Measurements from ENCODE around the gene PGRMC1. TPM values are rescaled to one million over a fixed set of nuclear protein-coding genes. Genes with fewer than 3 reads are reported as not detected.
"Not testable (repeated sequence)": the region's sequence is repeated elsewhere in the genome, so short reads cannot be mapped to it uniquely, and the experiment has no call there.

The PGRMC1 gene
- polyA plus RNA-seq (2014; cell fraction: cytosol; rRNA removed), result 168 TPM in 2 replicates
- 66.1 and 71.1 TPM in 2 replicates for polyA plus RNA-seq (2014; cell fraction: nucleus; rRNA removed)

DNA sequence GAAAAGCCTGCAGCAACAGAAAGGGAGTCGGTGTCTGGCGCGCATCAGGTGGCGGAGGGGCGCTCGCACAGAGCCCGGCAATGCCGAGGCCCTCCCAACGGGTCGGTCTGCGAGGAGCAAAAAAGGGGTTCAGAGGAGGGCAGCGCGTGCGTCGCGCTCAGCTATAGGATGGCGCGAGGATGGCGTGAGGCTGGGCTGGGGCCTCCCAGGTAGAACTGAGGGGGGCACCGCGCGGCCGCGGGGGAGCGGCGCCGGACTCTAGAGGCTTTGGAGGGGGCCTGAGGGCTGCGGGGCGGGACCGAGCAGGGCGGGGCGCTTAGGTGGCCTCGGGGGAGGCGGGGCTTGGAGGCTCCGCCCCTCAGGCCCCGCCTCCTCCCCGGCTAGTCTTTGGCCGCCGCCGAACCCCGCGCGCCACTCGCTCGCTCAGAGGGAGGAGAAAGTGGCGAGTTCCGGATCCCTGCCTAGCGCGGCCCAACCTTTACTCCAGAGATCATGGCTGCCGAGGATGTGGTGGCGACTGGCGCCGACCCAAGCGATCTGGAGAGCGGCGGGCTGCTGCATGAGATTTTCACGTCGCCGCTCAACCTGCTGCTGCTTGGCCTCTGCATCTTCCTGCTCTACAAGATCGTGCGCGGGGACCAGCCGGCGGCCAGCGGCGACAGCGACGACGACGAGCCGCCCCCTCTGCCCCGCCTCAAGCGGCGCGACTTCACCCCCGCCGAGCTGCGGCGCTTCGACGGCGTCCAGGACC, at the start of gene PGRMC1:
Gene PGRMC1 (plus strand): TSS at position 414 of the 751 bp plus-strand sequence. CDS start 79 bp downstream, at position 493.
- DNase-seq (ENCODE audit: low spot score), result peak; percentile 70

DNA sequence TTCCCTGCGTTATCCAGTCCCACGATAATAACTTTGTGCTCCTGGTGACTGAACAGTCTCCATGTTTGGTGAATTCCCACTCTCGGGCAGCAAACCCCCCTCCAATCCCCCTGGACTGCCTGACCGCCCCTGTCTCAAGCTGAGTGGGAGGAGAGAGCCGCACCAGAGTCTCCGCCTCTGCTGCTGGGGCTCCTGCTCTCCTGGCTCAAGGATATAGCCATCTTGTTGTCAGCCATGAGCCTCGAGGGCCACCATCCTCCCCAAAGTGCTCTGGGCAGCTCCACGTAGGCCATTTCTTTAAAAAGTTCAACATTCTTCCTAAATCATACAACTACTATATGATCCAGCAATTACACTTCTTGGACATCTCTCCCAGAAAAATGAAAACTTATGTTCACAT, 49.3 kb upstream of the PGRMC1 start:
- no peak for DNase-seq (ENCODE audit: low spot score)

DNA sequence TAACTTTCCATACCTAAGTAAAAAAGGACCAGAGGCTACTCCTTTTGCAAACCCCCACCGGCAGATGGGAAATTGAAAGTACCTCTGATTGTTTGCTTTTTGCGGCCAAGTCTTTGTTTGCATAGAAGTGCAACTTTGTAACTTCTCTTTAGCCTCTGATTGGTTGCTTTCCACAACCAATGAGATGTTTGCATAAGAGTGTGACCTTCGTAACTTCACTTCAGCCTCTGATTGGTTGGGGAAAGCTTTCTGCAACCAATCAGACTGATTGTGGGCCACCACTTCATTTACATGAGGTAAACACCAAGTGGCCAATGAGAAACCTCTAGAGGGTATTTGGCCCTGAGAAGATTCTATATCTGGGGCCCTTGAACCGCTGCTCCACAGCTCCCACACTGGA, 48.8 kb upstream of the PGRMC1 start:
- no peak for DNase-seq (ENCODE audit: low spot score)

DNA sequence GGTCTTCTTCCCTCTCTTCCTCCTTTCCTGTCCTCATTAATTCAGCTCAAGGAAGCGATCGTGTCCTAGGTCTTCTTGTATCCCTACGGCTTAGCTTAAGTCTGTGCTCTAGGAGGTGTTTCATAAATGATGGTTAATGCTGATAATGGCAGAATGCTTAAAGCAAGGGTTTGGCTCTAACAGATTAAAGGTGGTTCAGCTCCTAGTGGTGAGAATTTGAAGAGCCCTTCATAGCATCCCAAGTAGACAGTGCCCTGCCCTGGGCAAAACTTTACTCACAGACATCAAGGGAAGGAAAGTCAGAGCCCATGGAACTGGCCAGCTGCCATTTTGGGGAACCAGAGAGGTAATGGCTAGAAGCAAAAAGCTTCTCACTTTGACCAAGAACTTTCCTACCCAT, 47.0 kb upstream of the PGRMC1 start:
- no peak for DNase-seq (ENCODE audit: low spot score)

DNA sequence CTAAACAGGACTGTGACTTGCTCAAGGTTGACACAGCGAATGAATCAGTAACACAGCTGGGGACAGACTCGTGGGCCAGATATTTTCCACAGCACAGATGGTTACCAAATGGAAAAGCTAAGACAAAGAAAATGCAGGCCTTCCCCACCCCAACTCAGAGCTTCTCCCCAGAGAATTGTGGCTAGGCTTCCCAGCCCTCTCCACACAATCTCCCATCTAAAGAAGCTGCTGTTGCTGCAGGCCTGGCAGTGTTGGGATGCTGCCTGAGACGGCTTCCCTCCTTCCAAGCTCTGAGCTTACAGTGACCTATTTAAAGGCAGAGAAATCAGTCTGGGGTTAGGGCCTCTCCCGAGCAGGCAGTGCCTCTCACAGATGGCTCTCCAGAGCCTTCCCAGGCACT, 46.5 kb upstream of the PGRMC1 start:
- DNase-seq (ENCODE audit: low spot score), result no peak

DNA sequence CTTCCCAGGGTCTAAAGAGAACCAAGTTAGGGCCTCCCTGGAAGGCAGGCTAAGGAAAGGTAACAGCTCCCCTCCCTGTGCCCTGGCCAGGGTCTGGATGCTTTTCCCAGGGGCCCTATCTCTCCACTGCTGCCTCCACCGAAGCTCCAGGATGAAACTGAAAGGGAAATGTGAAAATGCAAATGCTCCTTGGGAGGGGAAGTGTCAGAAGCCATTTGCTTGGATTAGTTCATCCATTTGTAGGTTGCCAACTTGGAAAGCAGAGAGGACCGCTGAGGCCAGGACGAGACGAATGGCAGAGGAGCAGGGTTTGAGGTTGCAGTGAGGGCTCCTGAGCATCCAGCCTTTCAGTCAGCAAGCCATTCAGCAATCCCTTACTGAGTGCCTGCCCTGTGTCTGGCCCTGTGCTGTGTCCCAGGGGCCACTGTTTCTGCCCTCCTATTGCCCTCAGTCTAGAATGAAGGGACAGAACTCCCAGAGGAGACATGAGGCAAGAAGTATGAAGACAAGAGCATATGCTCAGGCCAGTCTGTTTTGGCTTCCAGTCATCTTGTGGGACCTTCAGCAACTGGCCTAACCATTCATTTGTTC, 45.9 kb upstream of the PGRMC1 start:
- no peak for DNase-seq (ENCODE audit: low spot score)

DNA sequence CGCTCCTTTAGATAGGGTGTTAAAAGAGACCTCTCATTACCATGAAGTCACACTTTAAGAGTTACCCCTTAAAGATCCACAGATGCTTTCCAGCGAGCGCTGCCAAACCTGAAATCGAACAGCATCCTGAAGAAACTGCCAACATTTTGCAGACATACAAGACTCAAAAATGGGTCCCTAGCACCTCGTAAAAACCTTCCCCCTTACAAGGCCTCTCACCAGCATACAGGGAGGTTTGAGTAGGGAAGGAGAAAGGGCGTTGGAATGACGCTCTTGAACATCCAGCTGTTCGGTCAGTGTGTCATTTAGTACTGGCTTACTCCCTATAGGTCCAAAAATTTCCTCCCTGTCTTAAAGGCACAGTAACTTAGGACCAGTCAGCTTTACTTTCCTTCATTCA, 45.3 kb upstream of the PGRMC1 start:
- DNase-seq (ENCODE audit: low spot score), result no peak

DNA sequence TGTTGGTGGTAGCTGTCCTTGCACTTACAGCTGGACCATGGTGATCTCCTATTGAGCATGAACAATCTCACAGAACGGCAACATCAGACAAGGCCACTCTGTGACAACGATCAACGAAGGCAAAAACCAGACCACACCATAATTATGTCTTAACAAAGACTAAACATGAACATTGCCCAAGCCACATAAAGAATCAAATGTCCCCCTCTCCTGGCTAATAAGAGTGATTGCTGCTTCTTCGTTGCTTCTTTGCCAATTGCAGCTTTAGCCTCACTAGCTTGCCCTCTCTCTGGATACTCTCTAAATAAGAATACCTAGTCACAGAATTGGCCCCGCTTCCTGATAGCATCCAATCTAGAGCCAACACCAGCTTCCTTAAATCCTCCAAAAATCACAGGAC, 41.5 kb upstream of the PGRMC1 start:
- DNase-seq (ENCODE audit: low spot score), result peak; percentile 23

DNA sequence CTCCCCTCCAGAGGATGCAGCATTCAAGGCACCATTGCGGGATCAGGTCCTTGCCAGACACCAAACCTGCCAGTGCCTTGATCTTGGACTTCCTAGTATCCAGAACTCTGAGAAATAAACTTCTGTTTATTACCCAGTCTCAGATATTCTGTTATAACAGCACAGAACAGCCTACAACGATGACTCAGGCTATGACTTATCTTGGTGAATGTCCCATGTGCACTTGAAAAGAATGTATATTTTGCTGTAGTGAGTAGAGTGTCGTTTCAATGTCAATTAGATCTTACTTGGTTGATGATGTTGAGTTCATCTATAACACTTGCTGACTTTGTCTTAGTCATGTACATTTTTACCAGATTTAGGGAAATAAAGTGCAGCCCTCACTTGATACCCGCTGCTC, 34.5 kb upstream of the PGRMC1 start:
- no peak for DNase-seq (ENCODE audit: low spot score)

DNA sequence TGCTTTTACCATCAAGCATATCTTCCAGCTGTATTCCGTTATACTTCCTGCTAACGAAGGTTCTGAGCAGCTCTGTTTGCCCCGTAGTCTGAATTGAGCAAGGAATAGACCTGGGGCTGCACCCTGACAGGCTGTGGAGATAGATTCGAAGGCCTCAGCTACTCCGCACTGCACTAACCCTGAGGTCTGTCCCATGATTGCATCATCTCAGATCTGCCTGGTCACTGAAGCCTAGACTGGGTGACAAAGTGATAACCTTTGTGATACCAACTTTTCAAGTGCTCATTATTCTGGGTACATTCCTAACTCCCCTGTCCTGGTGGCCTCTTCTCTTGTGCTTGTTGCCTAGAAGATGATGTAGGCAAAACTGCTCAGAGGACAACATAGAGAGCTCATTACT, 29.9 kb upstream of the PGRMC1 start:
- DNase-seq (ENCODE audit: low spot score), result no peak

DNA sequence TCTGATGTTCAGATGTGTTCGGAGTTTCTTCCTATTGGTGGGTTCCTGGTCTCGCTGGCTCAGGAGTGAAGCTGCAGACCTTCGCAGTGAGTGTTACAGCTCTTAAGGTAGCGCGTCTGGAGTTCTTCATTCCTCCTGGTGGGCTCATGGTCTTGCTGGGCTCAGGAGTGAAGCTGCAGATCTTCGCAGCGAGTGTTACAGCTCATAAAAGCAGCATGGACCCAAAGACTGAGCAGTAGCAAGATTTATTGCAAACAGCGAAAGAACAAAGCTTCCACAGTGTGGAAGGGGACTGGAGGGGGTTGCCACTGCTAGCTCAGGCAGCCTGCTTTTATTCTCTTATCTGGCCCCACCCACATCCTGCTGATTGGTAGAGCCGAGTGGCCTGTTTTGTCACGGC, 28.6 kb upstream of the PGRMC1 start:
- DNase-seq (ENCODE audit: low spot score), result not testable (repeated sequence)

DNA sequence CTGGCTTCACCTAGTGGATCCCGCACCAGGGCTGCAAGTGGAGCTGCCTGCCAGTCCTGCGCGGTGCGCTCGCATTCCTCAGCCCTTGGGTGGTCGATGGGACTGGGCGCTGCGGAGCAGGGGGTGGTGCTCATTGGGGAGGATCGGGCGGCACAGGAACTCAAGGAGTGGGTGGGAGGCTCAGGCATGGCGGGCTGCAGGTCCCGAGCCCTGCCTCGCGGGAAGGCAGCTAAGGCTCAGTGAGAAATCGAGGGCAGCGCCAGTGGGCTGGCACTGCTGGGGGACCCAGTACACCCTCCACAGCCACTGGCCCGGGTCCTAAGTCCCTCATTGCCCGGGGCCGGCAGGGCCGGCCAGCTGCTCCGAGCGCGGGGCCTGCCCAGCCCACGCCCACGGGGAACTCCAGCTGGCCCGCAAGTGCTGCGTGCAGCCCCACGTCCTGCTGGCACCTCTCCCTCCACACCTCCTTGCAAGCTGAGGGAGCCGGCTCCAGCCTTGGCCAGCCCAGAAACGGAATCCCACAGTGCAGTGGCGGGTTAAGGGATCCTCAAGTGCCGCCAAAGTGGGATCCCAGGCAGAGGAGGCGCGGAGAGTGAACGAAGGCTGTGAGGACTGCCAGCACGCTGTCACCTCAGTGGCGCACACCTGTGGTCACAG, 27.6 kb upstream of the PGRMC1 start:
- no peak for DNase-seq (ENCODE audit: low spot score)

DNA sequence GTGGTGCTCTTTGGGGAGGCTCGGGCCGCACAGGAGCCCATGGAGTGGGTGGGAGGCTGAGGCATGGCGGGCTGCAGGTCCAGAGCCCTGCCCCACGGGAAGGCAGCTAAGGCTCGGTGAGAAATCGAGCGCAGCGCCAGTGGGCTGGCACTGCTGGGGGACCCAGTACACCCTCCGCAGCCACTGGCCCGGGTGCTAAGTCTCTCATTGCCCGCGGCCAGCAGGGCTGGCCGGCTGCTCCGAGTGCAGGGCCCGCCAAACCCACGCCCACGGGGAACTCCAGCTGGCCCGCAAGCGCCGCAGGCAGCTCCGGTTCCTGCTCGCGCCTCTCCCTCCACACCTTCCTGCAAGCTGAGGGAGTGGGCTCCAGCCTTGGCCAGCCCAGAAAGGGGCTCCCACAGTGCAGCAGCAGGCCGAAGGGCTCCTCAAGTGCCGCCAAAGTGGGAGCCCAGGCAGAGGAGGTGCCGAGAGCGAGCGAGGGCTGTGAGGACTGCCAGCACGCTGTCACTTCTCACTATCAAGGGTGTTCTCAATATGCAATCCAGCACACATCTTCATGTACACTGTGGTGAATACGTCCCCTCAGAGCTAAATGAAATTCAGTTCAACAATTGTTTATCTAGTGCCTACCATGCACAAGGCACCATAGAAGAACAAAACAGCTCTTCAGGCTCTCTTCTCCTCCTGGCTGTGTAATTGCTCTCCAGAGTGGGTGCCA, 25.0 kb upstream of the PGRMC1 start:
- not testable (repeated sequence) for DNase-seq (ENCODE audit: low spot score)

DNA sequence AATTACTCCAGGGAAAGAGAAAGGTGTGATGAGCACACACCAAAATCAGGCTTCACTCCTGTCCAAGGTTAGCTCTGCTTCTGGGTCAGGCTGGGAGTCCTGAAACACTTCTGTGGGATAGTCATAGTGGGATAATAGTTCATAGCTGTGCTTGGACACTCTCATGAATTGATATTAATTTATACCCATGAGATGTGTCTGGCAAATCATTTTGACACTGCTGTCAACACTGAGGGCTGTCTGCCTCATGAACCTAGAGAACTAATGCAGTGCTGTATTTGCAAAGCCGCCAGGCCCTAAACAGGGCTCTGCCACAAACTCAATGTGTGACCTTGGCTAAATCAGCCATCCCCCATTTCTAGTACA, 24.5 kb upstream of the PGRMC1 start:
- DNase-seq (ENCODE audit: low spot score), result no peak

DNA sequence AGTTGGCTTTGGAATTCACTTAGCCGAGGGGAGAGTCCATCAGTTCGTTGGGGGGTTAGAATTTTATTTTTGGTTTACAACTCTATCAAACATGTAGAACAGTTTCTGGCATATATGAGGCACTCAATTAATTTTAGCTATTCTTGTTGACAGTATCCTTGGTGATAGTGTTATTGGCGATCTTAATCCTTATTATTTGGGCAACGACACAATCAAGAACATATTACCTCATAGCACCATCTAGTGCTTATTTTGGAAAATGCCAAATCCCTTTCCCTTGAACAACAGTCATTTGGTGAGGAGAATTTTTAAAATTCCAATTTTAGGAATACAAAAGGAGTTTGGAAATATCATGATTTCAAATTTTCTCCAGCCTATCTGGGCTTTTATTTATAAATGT, 17.9 kb upstream of the PGRMC1 start:
- no peak for DNase-seq (ENCODE audit: low spot score)

DNA sequence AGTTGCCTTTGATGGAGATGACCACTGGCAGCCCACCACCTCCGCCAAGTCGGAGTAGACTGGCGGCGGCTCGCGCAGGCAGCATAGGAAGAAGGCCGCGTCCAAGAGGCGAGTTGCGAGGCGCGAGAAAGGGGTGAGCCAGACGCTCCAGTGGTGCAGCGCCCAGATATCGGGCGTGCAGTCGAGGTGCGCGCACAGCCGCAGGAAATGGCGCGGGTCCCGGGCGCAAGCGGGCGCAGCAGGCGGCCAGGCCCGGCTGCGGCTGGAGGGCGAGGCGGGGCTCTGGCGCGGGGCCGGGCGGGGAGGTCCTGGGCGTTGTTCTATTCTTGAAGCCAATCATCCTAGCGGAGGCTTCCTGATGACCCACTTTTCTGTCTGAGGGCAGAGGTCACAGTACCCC, 13.2 kb upstream of the PGRMC1 start:
- no peak for DNase-seq (ENCODE audit: low spot score)

DNA sequence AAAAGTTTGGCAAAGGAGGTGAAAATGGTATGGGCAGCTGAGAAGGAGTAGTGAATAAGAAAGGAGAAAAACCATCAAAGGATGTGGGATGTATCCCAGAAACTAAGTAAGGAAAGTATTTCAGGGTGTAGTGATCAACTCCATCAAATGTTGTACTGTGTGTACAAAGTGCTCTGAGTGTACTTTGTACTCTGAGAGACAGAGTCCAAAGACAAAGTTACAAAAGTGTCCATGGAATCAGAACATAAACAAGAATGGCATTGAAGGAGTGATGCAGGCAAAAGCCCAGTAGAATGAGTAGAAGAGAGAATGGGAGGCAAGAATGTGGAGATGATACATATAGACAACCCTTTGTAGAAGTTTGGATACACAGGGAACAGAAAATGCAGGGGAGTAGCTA, 12.3 kb upstream of the PGRMC1 start:
- no peak for DNase-seq (ENCODE audit: low spot score)

DNA sequence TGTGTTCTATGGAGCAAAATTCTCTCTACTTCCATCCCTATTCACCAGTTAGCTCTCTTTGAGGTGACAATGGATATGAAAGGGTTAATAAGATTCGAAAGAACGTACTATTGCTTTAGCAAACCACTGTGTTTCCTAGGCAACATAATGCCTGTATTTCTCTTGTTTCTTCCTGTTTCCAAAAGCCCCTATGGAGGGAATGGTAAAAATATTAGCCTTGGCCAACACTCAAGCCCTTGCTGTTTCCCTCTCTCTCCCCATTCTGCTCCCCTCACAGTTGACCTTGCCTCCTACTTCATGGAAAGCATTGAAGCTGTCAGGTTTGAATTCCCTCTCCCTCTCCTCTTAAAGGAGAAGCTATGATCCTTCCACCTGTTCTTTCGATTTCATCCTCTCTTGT, 9.6 kb upstream of the PGRMC1 start:
- no peak for DNase-seq (ENCODE audit: low spot score)

DNA sequence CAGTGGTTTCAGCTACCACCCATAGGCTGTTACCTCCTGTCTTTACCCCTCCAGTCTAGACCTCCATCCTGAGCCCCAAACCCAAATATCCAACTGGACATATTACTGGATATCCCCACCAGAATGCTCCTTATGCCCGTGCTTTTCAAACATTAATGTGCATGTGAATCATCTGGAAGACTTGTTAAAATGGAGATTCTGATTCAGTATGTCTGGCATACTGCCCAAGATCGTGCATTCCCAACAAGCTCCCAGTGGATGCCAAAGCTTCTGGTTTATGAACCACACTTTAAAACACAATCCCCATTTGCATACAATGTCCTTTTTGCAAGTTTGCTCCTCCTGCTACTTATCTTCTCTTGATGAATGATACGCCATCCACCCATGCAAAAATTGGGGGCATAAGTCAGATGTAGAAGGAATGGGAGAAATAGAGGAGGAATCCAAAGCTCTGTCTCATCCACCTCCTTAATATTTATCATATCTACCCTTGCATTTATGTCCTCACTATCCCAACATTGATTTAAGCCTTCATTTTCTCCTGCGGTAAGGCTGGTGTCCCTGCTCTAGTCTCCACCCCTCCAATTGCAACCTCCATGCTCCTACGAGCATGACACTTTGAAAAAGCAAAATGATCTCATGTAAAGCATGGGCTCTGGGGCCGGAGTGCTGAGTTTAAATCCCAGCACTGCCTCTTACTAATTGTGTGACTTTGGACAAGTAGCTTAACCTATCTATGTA, 7.4 kb upstream of the PGRMC1 start:
- no peak for DNase-seq (ENCODE audit: low spot score)

DNA sequence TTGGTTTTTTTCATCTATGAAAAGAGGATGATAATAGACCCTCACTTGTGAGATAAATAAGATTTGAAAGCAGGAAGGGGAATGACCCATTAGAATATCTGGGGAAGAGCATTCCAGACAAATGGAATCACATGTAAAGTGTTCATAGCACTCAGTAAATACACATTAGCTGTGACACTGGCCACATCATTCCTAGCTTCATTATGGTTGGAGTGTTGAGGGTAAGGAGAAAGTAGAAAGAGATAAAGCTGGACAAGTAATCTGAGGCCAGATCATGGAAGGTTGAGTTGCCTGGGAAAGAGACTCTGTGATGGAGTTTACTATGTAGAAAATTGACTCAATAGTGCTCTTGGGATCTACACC, 6.9 kb upstream of the PGRMC1 start:
- no peak for DNase-seq (ENCODE audit: low spot score)

DNA sequence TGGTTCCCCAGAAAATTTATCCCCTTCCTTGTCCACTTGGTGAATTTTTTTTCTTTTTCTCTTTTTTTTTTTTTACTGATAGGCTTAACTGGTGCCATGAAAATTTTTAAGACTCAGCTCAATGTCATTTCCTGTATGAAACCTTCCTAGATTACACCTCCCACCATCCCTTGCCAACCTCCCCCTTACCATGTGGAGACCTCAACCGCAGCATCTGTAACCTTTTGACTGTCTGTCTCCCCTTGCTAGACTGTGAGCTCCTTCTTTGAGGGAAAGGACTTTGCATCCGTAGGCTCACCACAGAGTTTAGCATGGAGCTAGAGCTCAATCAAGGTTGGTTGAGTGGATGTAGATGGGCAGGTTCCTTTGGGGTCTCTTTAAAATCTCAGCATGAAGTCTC, 5.2 kb upstream of the PGRMC1 start:
- no peak for DNase-seq (ENCODE audit: low spot score)
